BJ (cell line): ENCODE measurements around the gene SORCS2. TPM values are rescaled to one million over a fixed set of nuclear protein-coding genes. Genes with fewer than 3 reads are reported as not detected.

Experiments used
- CTCF ChIA-PET: fragments of 350-600 bp; formaldehyde crosslinking; extraction: SDS; loops from one replicate; lab custom pipeline; 2021; ENCODE audit warnings: antibody characterized with exemption, inconsistent platforms; lab: Yijun Ruan, JAX
- POLR2A ChIA-PET: fragments of 300-600 bp; sonication (Branson Sonifier 250); formaldehyde crosslinking; extraction: SDS; loops from one replicate; lab custom pipeline; 2021; ENCODE audit warnings: antibody characterized with exemption; lab: Charles Lee
- DNase-seq: peaks from one replicate; pipeline ENCODE4 v3.0.0-alpha.2; 2011; ENCODE audit warnings: low read depth
- H3K27me3 ChIP-seq: 2 replicates; pipeline ENCODE4 v1.6.0; 2011; ENCODE audit warnings: low read length; ENCODE audit not compliant: control insufficient read depth, insufficient read depth
- H3K36me3 ChIP-seq: 2 replicates; pipeline ENCODE4 v1.5.1; 2011; ENCODE audit warnings: low read length; ENCODE audit not compliant: control insufficient read depth, insufficient read depth
- H3K4me3 ChIP-seq: 2 replicates; pipeline ENCODE4 v1.5.1; 2011; ENCODE audit warnings: low read depth, mild to moderate bottlenecking, control low read depth, low read length
- polyA plus RNA-seq: library from polyadenylated mRNA; depleted of rRNA; stranded (reverse); fragments of >200 nt; gene quantifications from 2 replicates; pipeline ENCODE4 v1.2.3, GENCODE V29; 2011
- TF ChIP-seq, protein P1 (sequence below): IDR thresholded peaks from 2 replicates; pipeline ENCODE4 v1.5.1; 2011; ENCODE audit warnings: low read depth, mild to moderate bottlenecking, control low read depth, inconsistent platforms, low read length, moderate library complexity; ENCODE audit not compliant: insufficient read depth

Gene SORCS2
- polyA plus RNA-seq, 1 experiment, result 0.63 TPM

DNA sequence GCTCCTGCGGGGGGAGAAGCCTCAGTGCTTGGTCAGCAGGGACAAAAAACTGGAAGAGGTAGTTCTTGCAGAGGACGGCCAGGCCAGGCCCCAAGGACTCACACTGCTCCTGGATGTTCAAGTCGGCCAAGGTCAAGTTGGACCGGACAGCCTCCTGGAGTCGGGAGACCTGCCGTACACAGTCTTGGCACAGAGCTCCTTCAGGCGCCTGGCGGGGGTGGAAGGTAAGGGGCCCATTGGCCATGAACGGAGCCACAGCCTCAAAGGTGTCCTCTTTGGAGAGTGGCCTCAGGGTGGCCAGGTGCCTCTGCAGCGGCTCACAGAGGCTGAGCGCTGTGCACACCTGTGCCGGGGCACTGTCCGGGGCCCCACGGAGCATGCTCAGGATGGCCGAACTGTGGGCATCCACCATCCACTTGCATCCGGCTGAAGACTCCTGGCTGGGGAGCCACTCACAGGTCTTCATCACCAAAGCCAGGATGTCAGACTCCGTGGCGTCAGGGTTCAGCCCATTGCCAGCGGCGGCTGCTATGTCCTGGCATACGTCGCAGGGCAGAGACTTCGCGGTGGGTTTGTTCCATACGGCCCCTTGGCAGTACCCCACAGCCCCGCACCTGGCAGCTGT, 241.9 kb downstream of the SORCS2 start:
- Histone ChIP-seq H3K4me3 (no peak overlapping the region), H3K36me3 (no peaks in the 10 kb centered on the region), H3K27me3 (no peaks in the 10 kb centered on the region; the same call in 1 of the 2 replicates)
- TF ChIP-seq, protein P1, sequence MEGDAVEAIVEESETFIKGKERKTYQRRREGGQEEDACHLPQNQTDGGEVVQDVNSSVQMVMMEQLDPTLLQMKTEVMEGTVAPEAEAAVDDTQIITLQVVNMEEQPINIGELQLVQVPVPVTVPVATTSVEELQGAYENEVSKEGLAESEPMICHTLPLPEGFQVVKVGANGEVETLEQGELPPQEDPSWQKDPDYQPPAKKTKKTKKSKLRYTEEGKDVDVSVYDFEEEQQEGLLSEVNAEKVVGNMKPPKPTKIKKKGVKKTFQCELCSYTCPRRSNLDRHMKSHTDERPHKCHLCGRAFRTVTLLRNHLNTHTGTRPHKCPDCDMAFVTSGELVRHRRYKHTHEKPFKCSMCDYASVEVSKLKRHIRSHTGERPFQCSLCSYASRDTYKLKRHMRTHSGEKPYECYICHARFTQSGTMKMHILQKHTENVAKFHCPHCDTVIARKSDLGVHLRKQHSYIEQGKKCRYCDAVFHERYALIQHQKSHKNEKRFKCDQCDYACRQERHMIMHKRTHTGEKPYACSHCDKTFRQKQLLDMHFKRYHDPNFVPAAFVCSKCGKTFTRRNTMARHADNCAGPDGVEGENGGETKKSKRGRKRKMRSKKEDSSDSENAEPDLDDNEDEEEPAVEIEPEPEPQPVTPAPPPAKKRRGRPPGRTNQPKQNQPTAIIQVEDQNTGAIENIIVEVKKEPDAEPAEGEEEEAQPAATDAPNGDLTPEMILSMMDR, result no peak
- POLR2A ChIA-PET, result no interaction called here
- CTCF ChIA-PET, result no interaction called here
- DNase-seq, result no peak

DNA sequence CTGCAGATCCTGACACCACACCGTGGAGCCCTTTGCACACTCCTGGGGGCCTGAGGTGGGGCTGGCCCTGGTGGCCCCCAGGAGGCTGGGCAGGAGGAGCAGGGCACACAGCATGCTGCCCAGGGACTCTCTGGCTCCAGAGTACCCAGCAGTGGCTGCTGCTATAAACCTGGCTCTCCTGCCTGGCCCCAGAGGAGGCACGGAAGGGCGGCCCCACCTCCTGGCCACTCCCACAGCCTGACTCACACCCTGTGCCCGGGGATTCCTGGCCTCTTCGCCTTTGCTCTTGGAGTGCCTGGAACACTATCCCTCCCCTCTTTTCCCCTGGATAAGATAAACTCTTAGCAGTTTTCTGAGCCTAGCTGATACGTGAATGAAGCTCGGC, 242.4 kb downstream of the SORCS2 start, which contains the start of gene PSAPL1:
Gene PSAPL1, minus strand, starts transcription at position 165 of the 385 bp plus-strand sequence. Its CDS starts 51 bp downstream, at position 114.
- CTCF ChIA-PET, result no interaction called here
- POLR2A ChIA-PET, result no interaction called here
- DNase-seq, result no peak

GRCh38 chr4:7435471-7436061, 243.2 kb downstream of the SORCS2 start:
- ChIA-PET POLR2A (no interaction called here), CTCF (no interaction called here)
- TF ChIP-seq, protein P1, result no peak
- no peaks in the 10 kb centered on the region for H3K36me3 ChIP-seq
- no peak overlapping the region for H3K4me3 ChIP-seq
- DNase-seq, result no peak
- no peaks in the 10 kb centered on the region for H3K27me3 ChIP-seq

More for the DNA sequence above, 242.4 kb downstream of the SORCS2 start, which contains the start of gene PSAPL1:
- Histone ChIP-seq H3K27me3 (no peaks in the 10 kb centered on the region; the same call in 1 of the 2 replicates), H3K4me3 (no peak within 1 kb of the TSS), H3K36me3 (no peaks in the 10 kb centered on the region)
- TF ChIP-seq, protein P1, result no peak

GRCh38 chr4:7436256-7436655, 243.9 kb downstream of the SORCS2 start:
- no peaks in the 10 kb centered on the region for H3K27me3 ChIP-seq
- no peak for DNase-seq
- TF ChIP-seq, protein P1, result no peak
- ChIA-PET CTCF (interaction anchor here (0.6 kb wide), 1 partner anchor 262 kb away, joined by 3 read pairs; no protein-coding TSS in a partner anchor), POLR2A (no interaction called here)
- H3K36me3 ChIP-seq, result no peaks in the 10 kb centered on the region
- H3K4me3 ChIP-seq, result no peak overlapping the region

- no peaks in the 10 kb centered on the region for H3K36me3 ChIP-seq
- no peaks in the 10 kb centered on the region for H3K27me3 ChIP-seq
- POLR2A ChIA-PET, result no interaction called here
- H3K4me3 ChIP-seq, result no peak overlapping the region
- DNase-seq, result no peak
- TF ChIP-seq, protein P1, result no peak
- CTCF ChIA-PET, result no interaction called here
Measured at GRCh38 chr4:7439699-7440098, 247.4 kb downstream of the SORCS2 start.
